Measurements from ENCODE around the gene SERAC1. TPM values are rescaled to one million over a fixed set of nuclear protein-coding genes. Genes with fewer than 3 reads are reported as not detected.

The SERAC1 gene
- total RNA-seq, 1 experiment from 2014 or later: 7.6 TPM

DNA sequence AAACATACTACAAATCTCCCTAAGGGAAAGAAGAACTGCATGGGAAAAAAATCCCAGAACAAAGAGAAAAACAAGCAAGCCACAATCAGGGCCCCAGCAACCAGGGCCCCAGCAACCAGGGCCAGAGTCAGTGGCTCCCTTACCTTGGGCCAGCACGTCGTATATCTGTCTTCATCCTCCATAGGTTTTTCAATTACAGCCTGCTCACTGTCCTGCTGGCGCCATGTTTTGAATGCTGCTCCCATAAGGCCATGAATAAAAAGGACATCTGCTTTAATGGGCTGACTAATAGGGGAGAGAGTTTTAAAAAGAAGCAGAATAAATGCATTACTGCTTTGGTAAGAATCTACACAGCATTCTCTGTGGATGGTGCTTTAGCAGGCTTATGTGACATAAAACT lies 49.2 kb downstream of the SERAC1 start:
- Histone ChIP-seq H4K91ac (ENCODE audit: insufficient read length, low read depth, low read length) (no peak overlapping the region), H3K4me1 (ENCODE audit: insufficient read depth, low read length) (no peaks in the 10 kb centered on the region), H3K9me3 (ENCODE audit: control insufficient read depth, low read depth, low read length) (no peaks in the 10 kb centered on the region), H3K27me3 (ENCODE audit: insufficient read depth, low read length) (no peaks in the 10 kb centered on the region), H2BK15ac (ENCODE audit: low read depth, low read length) (no peak overlapping the region), H3K79me2 (ENCODE audit: insufficient read depth, low read length) (no peaks in the 10 kb centered on the region), H3K79me1 (ENCODE audit: insufficient read depth, low read depth, low read length, poor library complexity, severe bottlenecking) (no peaks in the 10 kb centered on the region), H4K8ac (replicated peaks; ENCODE audit: insufficient read length, low read depth, low read length) (no peak overlapping the region), H3K9ac (ENCODE audit: extremely low read depth, insufficient read length, low read length) (no peak overlapping the region), H3K14ac (ENCODE audit: insufficient read depth, low read length) (no peak overlapping the region), H2AFZ (ENCODE audit: low read length) (no peak overlapping the region), H3K56ac (ENCODE audit: insufficient read length, low read depth, low read length) (no peak overlapping the region), H3T11ph (ENCODE audit: low read length) (no peak overlapping the region), H3K18ac (ENCODE audit: insufficient read length, low read depth, low read length) (no peak overlapping the region), H3K4ac (ENCODE audit: low read depth, low read length) (no peak overlapping the region), H2BK20ac (ENCODE audit: low read depth, low read length, poor library complexity, severe bottlenecking) (no peak overlapping the region), H4K5ac (ENCODE audit: insufficient read length, low read depth, low read length) (no peak overlapping the region), H2BK5ac (ENCODE audit: insufficient read length, low read length) (no peak overlapping the region), H3K4me2 (ENCODE audit: insufficient read depth, insufficient read length, low read length) (no peak overlapping the region), H3K27ac (ENCODE audit: insufficient read length, low read depth, low read length) (no peak overlapping the region), H3K23me2 (ENCODE audit: insufficient read length, low read depth, low read length, poor library complexity, severe bottlenecking) (no peaks in the 10 kb centered on the region), H2BK12ac (ENCODE audit: insufficient read length, low read depth, low read length) (no peak overlapping the region), H4K20me1 (ENCODE audit: control insufficient read depth, insufficient read depth, insufficient read length) (no peaks in the 10 kb centered on the region), H2BK120ac (ENCODE audit: low read depth, low read length, poor library complexity, severe bottlenecking) (no peak overlapping the region), H2AK5ac (ENCODE audit: insufficient read length, low read length) (no peak overlapping the region), H3K23ac (ENCODE audit: insufficient read length, low read depth, low read length) (no peak overlapping the region)
- WGBS (ENCODE audit: extremely low coverage, insufficient read length, low lambda C conversion rate): no CpG with 5 or more reads among the region's 3 CpGs
- 0 out of 7 replicates have a peak, but pooled peaks cover 0 to 4% (median 0%) of the 10 kb centered on the region in 3 experiments for H3K36me3 Mint-ChIP-seq (ENCODE audit: insufficient read depth in 1 of 3, low read depth in 3 of 3)
- no peak for DNase-seq
- H3K4me1 Mint-ChIP-seq: 0 out of 4 replicates have a peak, but pooled peaks cover 0 to 2% of the 10 kb centered on the region in 2 experiments
- H3K27me3 Mint-ChIP-seq (ENCODE audit: low read depth): no peaks in the 10 kb centered on the region
- no peak overlapping the region for H3K4me3 Mint-ChIP-seq
- H3K9me3 Mint-ChIP-seq: no peaks in the 10 kb centered on the region
- H3K27ac Mint-ChIP-seq: no peak overlapping the region
- TF ChIP-seq, protein P1, sequence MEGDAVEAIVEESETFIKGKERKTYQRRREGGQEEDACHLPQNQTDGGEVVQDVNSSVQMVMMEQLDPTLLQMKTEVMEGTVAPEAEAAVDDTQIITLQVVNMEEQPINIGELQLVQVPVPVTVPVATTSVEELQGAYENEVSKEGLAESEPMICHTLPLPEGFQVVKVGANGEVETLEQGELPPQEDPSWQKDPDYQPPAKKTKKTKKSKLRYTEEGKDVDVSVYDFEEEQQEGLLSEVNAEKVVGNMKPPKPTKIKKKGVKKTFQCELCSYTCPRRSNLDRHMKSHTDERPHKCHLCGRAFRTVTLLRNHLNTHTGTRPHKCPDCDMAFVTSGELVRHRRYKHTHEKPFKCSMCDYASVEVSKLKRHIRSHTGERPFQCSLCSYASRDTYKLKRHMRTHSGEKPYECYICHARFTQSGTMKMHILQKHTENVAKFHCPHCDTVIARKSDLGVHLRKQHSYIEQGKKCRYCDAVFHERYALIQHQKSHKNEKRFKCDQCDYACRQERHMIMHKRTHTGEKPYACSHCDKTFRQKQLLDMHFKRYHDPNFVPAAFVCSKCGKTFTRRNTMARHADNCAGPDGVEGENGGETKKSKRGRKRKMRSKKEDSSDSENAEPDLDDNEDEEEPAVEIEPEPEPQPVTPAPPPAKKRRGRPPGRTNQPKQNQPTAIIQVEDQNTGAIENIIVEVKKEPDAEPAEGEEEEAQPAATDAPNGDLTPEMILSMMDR (conservative IDR thresholded peaks at IDR 0.05): no peak

Measured in H9 (cell line).